NT2/D1 (cell line): ENCODE data around the gene PHACTR1.

Experiments
- SUZ12 ChIP-seq: IDR thresholded peaks from 2 replicates; pipeline ENCODE4 v1.6.1; 2011; ENCODE audit not compliant: insufficient read length, insufficient read depth; ENCODE audit errors: extremely low read depth
- ZNF274 ChIP-seq: IDR thresholded peaks from 2 replicates; pipeline ENCODE4 v1.6.1; 2011; ENCODE audit warnings: mild to moderate bottlenecking, low read depth, low read length

GRCh38 chr6:13146442-13146841 is 429.9 kb downstream of the PHACTR1 start:
- TF ChIP-seq ZNF274 (no peak), SUZ12 (no peak)
